ENCODE data around the gene MBD3L5.
"Not testable (repeated sequence)": the region's sequence is repeated elsewhere in the genome, so short reads cannot be mapped to it uniquely, and the experiment has no call there.

MBD3L5 gene

DNA sequence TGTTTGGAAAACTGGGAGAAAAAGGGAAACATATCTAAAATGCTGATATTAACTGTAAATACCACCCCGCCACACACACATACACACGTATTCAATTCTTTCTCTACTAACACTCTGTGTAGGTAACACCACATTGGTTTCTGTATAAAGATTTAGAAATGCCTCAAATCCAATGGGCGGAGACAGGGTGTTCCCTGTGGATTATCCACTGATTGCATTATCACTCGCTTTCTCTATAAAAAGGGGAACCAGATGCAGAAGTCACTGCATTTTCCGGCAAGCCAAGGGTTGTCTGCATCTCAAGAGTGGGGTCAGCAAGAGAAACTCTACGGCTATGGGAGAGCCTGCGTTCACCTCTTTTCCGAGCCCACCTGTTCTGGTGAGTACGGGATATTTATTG is at the start of gene MBD3L5:
MBD3L5 (plus strand) TSS at position 301 of the 400 bp plus-strand sequence; CDS start at position 335, 34 bp downstream.
- not testable (repeated sequence) for H3K79me2 ChIP-seq (ENCODE audit: insufficient read depth, low read depth); H3K9ac ChIP-seq; H3K4me3 ChIP-seq (IDR thresholded peaks at IDR 0.05; ENCODE audit: insufficient read depth, low read depth, low read length)

GRCh38 chr19:6983448-6983847 is 46.9 kb upstream of the MBD3L5 start:
- no peaks in the 10 kb centered on the region for H3K4me1 ChIP-seq (ENCODE audit: low read depth, poor library complexity, severe bottlenecking)
- H3K79me2 ChIP-seq (ENCODE audit: insufficient read depth, low read depth): no peaks in the 10 kb centered on the region
- H3K27me3 ChIP-seq (ENCODE audit: insufficient read depth, low read depth): no peaks in the 10 kb centered on the region
- H2AFZ ChIP-seq (ENCODE audit: low read depth): no peak overlapping the region
- H3K27ac ChIP-seq: no peak overlapping the region
- no peak overlapping the region for H3K4me2 ChIP-seq
- H4K20me1 ChIP-seq (ENCODE audit: insufficient read depth): no peaks in the 10 kb centered on the region
- no peaks in the 10 kb centered on the region for H3K36me3 ChIP-seq (ENCODE audit: insufficient read depth)
- H3K9ac ChIP-seq: no peak overlapping the region
- H3K4me3 ChIP-seq (IDR thresholded peaks at IDR 0.05; ENCODE audit: insufficient read depth, low read depth, low read length): no peak overlapping the region
- TF ChIP-seq CTCF (conservative IDR thresholded peaks at IDR 0.05; ENCODE audit: low read depth, low read length): no peak

More for the DNA sequence above, at the start of gene MBD3L5:
- not testable (repeated sequence) for H3K27ac ChIP-seq; H3K4me2 ChIP-seq; H4K20me1 ChIP-seq (ENCODE audit: insufficient read depth); H2AFZ ChIP-seq (ENCODE audit: low read depth); H3K36me3 ChIP-seq (ENCODE audit: insufficient read depth); H3K4me1 ChIP-seq (ENCODE audit: low read depth, poor library complexity, severe bottlenecking); H3K27me3 ChIP-seq (ENCODE audit: insufficient read depth, low read depth)

DNA sequence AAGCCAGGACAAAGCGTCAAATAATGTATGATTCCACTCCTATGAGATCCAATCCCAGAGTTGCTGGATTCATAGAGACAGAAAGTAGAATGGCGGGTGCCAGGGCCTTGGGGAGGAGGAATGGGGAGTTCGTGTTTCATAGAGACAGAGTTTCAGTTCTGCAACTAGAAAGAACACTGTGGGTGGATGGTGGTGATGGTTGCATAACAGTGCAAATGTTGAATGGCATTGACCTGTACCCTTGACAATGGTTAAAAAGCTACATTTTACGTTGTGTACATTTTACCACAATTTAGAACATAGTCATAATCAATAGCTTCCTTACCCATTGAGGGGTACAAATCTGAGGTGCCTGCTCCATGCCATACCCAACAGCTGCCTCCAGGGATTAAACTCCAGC is 42.5 kb upstream of the MBD3L5 start:
- no peak for TF ChIP-seq CTCF (conservative IDR thresholded peaks at IDR 0.05; ENCODE audit: low read depth, low read length)
- no peak overlapping the region for H3K27ac ChIP-seq
- H3K9ac ChIP-seq: no peak overlapping the region
- no peaks in the 10 kb centered on the region for H4K20me1 ChIP-seq (ENCODE audit: insufficient read depth)
- no peak overlapping the region for H3K4me2 ChIP-seq
- no peak overlapping the region for H3K4me3 ChIP-seq (IDR thresholded peaks at IDR 0.05; ENCODE audit: insufficient read depth, low read depth, low read length)
- no peaks in the 10 kb centered on the region for H3K36me3 ChIP-seq (ENCODE audit: insufficient read depth)
- H3K4me1 ChIP-seq (ENCODE audit: low read depth, poor library complexity, severe bottlenecking): no peaks in the 10 kb centered on the region
- no peaks in the 10 kb centered on the region for H3K27me3 ChIP-seq (ENCODE audit: insufficient read depth, low read depth)
- H3K79me2 ChIP-seq (ENCODE audit: insufficient read depth, low read depth): no peaks in the 10 kb centered on the region
- no peak overlapping the region for H2AFZ ChIP-seq (ENCODE audit: low read depth)

GRCh38 chr19:6988257-6988656 is 42.1 kb upstream of the MBD3L5 start:
- no peak overlapping the region for H3K4me2 ChIP-seq
- TF ChIP-seq CTCF (conservative IDR thresholded peaks at IDR 0.05; ENCODE audit: low read depth, low read length): no peak
- no peak overlapping the region for H2AFZ ChIP-seq (ENCODE audit: low read depth)
- no peaks in the 10 kb centered on the region for H3K4me1 ChIP-seq (ENCODE audit: low read depth, poor library complexity, severe bottlenecking)
- H3K27me3 ChIP-seq (ENCODE audit: insufficient read depth, low read depth): no peaks in the 10 kb centered on the region
- H3K79me2 ChIP-seq (ENCODE audit: insufficient read depth, low read depth): no peaks in the 10 kb centered on the region
- no peaks in the 10 kb centered on the region for H3K36me3 ChIP-seq (ENCODE audit: insufficient read depth)
- no peak overlapping the region for H3K27ac ChIP-seq
- no peak overlapping the region for H3K9ac ChIP-seq
- no peaks in the 10 kb centered on the region for H4K20me1 ChIP-seq (ENCODE audit: insufficient read depth)
- H3K4me3 ChIP-seq (IDR thresholded peaks at IDR 0.05; ENCODE audit: insufficient read depth, low read depth, low read length): no peak overlapping the region

GRCh38 chr19:6995054-6995453 is 35.3 kb upstream of the MBD3L5 start:
- no peaks in the 10 kb centered on the region for H4K20me1 ChIP-seq (ENCODE audit: insufficient read depth)
- no peak for TF ChIP-seq CTCF (conservative IDR thresholded peaks at IDR 0.05; ENCODE audit: low read depth, low read length)
- H3K4me2 ChIP-seq: no peak overlapping the region
- H3K4me3 ChIP-seq (IDR thresholded peaks at IDR 0.05; ENCODE audit: insufficient read depth, low read depth, low read length): no peak overlapping the region
- H2AFZ ChIP-seq (ENCODE audit: low read depth): no peak overlapping the region
- no peaks in the 10 kb centered on the region for H3K79me2 ChIP-seq (ENCODE audit: insufficient read depth, low read depth)
- no peak overlapping the region for H3K27ac ChIP-seq
- no peaks in the 10 kb centered on the region for H3K27me3 ChIP-seq (ENCODE audit: insufficient read depth, low read depth)
- no peaks in the 10 kb centered on the region for H3K4me1 ChIP-seq (ENCODE audit: low read depth, poor library complexity, severe bottlenecking)
- no peaks in the 10 kb centered on the region for H3K36me3 ChIP-seq (ENCODE audit: insufficient read depth)
- H3K9ac ChIP-seq: no peak overlapping the region

All from KMS-11 (cell line).